Measurements from ENCODE around the gene MUL1. TPM values are rescaled to one million over a fixed set of nuclear protein-coding genes. Genes with fewer than 3 reads are reported as not detected.

MUL1 gene
- total and polyA plus RNA-seq, 2 of the 8 experiments (the other 6 are each of a cell fraction or from before 2014, with no cell fraction given), result 16.4 to 20.8 TPM

DNA sequence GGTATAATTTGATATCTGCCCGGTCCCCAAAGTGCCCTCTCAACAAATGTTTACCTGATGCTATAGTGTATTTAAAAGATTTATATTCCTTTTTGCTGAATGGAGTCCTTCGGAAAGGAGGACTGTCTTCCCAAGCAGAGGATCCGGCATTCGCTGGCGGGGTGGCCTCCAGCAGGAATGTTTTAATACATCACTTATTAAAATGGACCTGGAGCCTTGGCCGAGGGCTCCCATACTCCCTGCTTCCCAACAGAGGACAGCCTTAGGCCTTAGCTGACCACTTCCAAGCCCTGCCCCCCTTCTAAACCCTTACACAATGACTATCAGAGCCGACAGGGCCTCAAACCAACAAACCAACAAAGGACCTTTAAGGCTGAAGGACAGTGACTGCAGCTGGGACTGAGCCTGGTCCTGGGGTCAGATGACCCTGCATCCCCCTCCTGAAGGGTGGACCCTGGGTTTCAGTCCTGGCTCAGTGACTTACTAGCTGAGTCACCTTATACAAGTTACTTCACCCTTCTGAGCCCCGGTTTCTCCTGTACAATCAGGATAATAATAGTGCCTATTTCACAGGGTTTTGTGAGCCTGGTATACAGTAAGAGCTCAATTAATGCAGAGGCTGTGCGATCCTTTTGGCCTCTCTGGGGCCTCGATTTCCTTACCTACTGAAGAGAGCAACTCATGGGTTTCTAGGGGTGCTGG, 27.6 kb downstream of the MUL1 start (continued):
- TF ChIP-seq HDAC6 (IDR thresholded peaks at IDR 0.05; ENCODE audit: low read depth, low read length) (no peak), HDAC2 (IDR thresholded peaks at IDR 0.05; ENCODE audit: borderline replicate concordance in 1 of 2, low read depth in 2 of 2, low read length in 2 of 2) (no peak)
